Adipose tissue (tissue), 3 donors: ENCODE measurements around the gene ABLIM1. TPM values are rescaled to one million over a fixed set of nuclear protein-coding genes. Genes with fewer than 3 reads are reported as not detected.

Experiments
- H3K27ac ChIP-seq: one replicate; pipeline ENCODE4 v1.5.1; 2013; ENCODE audit warnings: low read depth, low read length
- WGBS, 3 donors: extraction: QIAGEN DNeasy Blood & Tissue Kit; methylation state at CpG; one replicate each; pipeline ENCODE4 v1.1.7; 2013; 5-methylcytosine and 5-hydroxymethylcytosine counted together
- polyA plus RNA-seq, 3 donors: library from polyadenylated mRNA; stranded (reverse); fragments of 200-250 nt; gene quantifications; one replicate each; pipeline ENCODE4 v1.2.3, GENCODE V29; 2013
- donor health status: healthy with polysubstance abuse.
- donor health status: Bipolar disorder and iron deficiency.
- donor health status: healthy.

ABLIM1 gene
- polyA plus RNA-seq, 3 donors = 13.0 to 50.6 (median 32.9) TPM

- WGBS, 3 donors = 60 to 65% (median 61%) methylated on average over 8 of the region's 8 CpGs
- H3K27ac ChIP-seq = no peak overlapping the region
Measured at GRCh38 chr10:114543456-114543855, 114.6 kb downstream of the ABLIM1 start.

GRCh38 chr10:114542373-114542772, 115.7 kb downstream of the ABLIM1 start:
- 74 to 86% (median 82%) methylated on average over 2 of the region's 2 CpGs for WGBS, 3 donors
- H3K27ac ChIP-seq = no peak overlapping the region

- WGBS, 3 donors = 46 to 84% (median 67%) methylated on average over 3 of the region's 3 CpGs
- no peak overlapping the region for H3K27ac ChIP-seq
Measured at GRCh38 chr10:114541797-114542160, 116.3 kb downstream of the ABLIM1 start.

GRCh38 chr10:114541081-114541796, 116.8 kb downstream of the ABLIM1 start:
- 48 to 68% (median 55%) methylated on average over 14 of the region's 14 CpGs for WGBS, 3 donors
- no peak overlapping the region for H3K27ac ChIP-seq

GRCh38 chr10:114540236-114540635, 117.8 kb downstream of the ABLIM1 start:
- 74 to 80% (median 78%) methylated on average over 8 of the region's 8 CpGs for WGBS, 3 donors
- H3K27ac ChIP-seq = no peak overlapping the region

GRCh38 chr10:114539623-114540022, 118.5 kb downstream of the ABLIM1 start:
- WGBS, 3 donors = 85 to 91% (median 88%) methylated on average over 2 of the region's 2 CpGs
- H3K27ac ChIP-seq = no peak overlapping the region

- 33 to 62% (median 37%) methylated on average over 13 of the region's 13 CpGs for WGBS, 3 donors
- no peak overlapping the region for H3K27ac ChIP-seq
Measured at GRCh38 chr10:114538181-114538906, 119.7 kb downstream of the ABLIM1 start.

GRCh38 chr10:114537736-114538135, 120.3 kb downstream of the ABLIM1 start:
- H3K27ac ChIP-seq = no peak overlapping the region
- WGBS, 3 donors = 59 to 71% (median 65%) methylated on average over 1 of the region's 1 CpG

GRCh38 chr10:114534571-114534981, 123.5 kb downstream of the ABLIM1 start:
- no peak overlapping the region for H3K27ac ChIP-seq
- WGBS, 3 donors = 72 to 88% (median 81%) methylated on average over 6 of the region's 6 CpGs

GRCh38 chr10:114532226-114532625, 125.8 kb downstream of the ABLIM1 start:
- 88 to 92% (median 91%) methylated on average over 5 of the region's 5 CpGs for WGBS, 3 donors
- no peak overlapping the region for H3K27ac ChIP-seq

- WGBS, 3 donors = 3 to 5% (median 4%) methylated on average over 24 of the region's 24 CpGs
- no peak overlapping the region for H3K27ac ChIP-seq
Measured at GRCh38 chr10:114526504-114527238, 131.4 kb downstream of the ABLIM1 start.

GRCh38 chr10:114526126-114526503, 132.0 kb downstream of the ABLIM1 start:
- no peak overlapping the region for H3K27ac ChIP-seq
- WGBS, 3 donors = 11 to 21% (median 13%) methylated on average over 5 of the region's 5 CpGs

GRCh38 chr10:114525368-114525949, 132.6 kb downstream of the ABLIM1 start:
- 43 to 51% (median 49%) methylated on average over 8 of the region's 8 CpGs for WGBS, 3 donors
- H3K27ac ChIP-seq = no peak overlapping the region

- no peak overlapping the region for H3K27ac ChIP-seq
- 64 to 85% (median 82%) methylated on average over 3 of the region's 3 CpGs for WGBS, 3 donors
Measured at GRCh38 chr10:114523876-114524275, 134.2 kb downstream of the ABLIM1 start.

GRCh38 chr10:114521255-114521654, 136.8 kb downstream of the ABLIM1 start:
- 93% methylated on average over 3 of the region's 3 CpGs for WGBS, 3 donors
- H3K27ac ChIP-seq = no peak overlapping the region

GRCh38 chr10:114520453-114520852, 137.6 kb downstream of the ABLIM1 start:
- no peak overlapping the region for H3K27ac ChIP-seq
- WGBS, 3 donors = 17 to 42% (median 39%) methylated on average over 4 of the region's 4 CpGs

- WGBS, 3 donors = 72 to 91% (median 79%) methylated on average over 2 of the region's 2 CpGs
- H3K27ac ChIP-seq = no peak overlapping the region
Measured at GRCh38 chr10:114519756-114520293, 138.2 kb downstream of the ABLIM1 start.

- WGBS, 3 donors = 43 to 62% (median 50%) methylated on average over 5 of the region's 5 CpGs
- no peak overlapping the region for H3K27ac ChIP-seq
Measured at GRCh38 chr10:114519306-114519669, 138.8 kb downstream of the ABLIM1 start.
